D341Med (cell line): ENCODE results near the gene CHST15.

ENCODE experiments used
- DNase-seq: peaks from one replicate; pipeline ENCODE4 v3.0.0; 2012; ENCODE audit warnings: low spot score

Gene CHST15

GRCh38 chr10:124064676-124065075 lies 28.7 kb downstream of the CHST15 start:
- no peak for DNase-seq

GRCh38 chr10:124063750-124064603 lies 29.4 kb downstream of the CHST15 start:
- no peak for DNase-seq

- DNase-seq: no peak
Observed at GRCh38 chr10:124062390-124062789, 31.0 kb downstream of the CHST15 start.

- DNase-seq: no peak
Observed at GRCh38 chr10:124061030-124061429, 32.4 kb downstream of the CHST15 start.

- no peak for DNase-seq
Observed at GRCh38 chr10:124060148-124060720, 33.2 kb downstream of the CHST15 start.

GRCh38 chr10:124059551-124059950 lies 33.8 kb downstream of the CHST15 start:
- no peak for DNase-seq

- no peak for DNase-seq
Observed at GRCh38 chr10:124058346-124059003, 34.9 kb downstream of the CHST15 start.

- no peak for DNase-seq
Observed at GRCh38 chr10:124057601-124058000, 35.8 kb downstream of the CHST15 start.

- DNase-seq: no peak
Observed at GRCh38 chr10:124056337-124056980, 36.9 kb downstream of the CHST15 start.

- DNase-seq: no peak
Observed at GRCh38 chr10:124053971-124054370, 39.4 kb downstream of the CHST15 start.

- DNase-seq: no peak
Observed at GRCh38 chr10:124052561-124052960, 40.8 kb downstream of the CHST15 start.

- DNase-seq: no peak
Observed at GRCh38 chr10:124050021-124051015, 43.1 kb downstream of the CHST15 start.

GRCh38 chr10:124049484-124049883 lies 43.9 kb downstream of the CHST15 start:
- no peak for DNase-seq

- DNase-seq: no peak
Observed at GRCh38 chr10:124048371-124049290, 44.8 kb downstream of the CHST15 start.

- no peak for DNase-seq
Observed at GRCh38 chr10:124047427-124048152, 45.8 kb downstream of the CHST15 start.

GRCh38 chr10:124045801-124046355 lies 47.5 kb downstream of the CHST15 start:
- DNase-seq: no peak

GRCh38 chr10:124045276-124045675 lies 48.1 kb downstream of the CHST15 start:
- no peak for DNase-seq

- DNase-seq: no peak
Observed at GRCh38 chr10:124044143-124044862, 49.1 kb downstream of the CHST15 start.
